GM10266 (cell line): ENCODE data around the gene MRTFA.

Source experiments
- DNase-seq: peaks from one replicate; pipeline ENCODE4 v3.0.0; 2012; ENCODE audit errors: extremely low spot score
- CTCF ChIP-seq: IDR thresholded peaks from 2 replicates; pipeline ENCODE4 v1.5.1; 2012; ENCODE audit warnings: mild to moderate bottlenecking, low read depth; ENCODE audit not compliant: control insufficient read depth, insufficient read depth; ENCODE audit errors: missing control alignments

Gene MRTFA

DNA sequence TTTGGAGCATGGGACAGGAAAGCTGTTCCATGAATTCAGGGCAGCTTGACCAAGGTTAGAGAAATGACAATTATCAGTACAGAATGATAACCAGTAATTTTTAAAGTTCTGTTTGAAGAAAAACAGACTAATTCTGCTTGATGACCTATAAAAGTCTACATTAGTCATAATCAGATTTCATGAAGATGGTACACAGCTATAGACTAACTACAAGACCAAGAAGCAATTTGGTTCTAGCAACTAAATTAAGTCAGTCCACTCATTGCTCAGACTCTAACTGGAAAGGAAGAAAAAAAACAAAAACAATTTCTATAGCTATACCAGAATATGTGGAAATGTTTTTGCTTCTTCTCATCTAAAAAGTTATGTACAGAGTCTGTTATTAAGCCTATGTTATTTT, 24.9 kb downstream of the MRTFA start:
- TF ChIP-seq CTCF: no peak
- DNase-seq: no peak

DNA sequence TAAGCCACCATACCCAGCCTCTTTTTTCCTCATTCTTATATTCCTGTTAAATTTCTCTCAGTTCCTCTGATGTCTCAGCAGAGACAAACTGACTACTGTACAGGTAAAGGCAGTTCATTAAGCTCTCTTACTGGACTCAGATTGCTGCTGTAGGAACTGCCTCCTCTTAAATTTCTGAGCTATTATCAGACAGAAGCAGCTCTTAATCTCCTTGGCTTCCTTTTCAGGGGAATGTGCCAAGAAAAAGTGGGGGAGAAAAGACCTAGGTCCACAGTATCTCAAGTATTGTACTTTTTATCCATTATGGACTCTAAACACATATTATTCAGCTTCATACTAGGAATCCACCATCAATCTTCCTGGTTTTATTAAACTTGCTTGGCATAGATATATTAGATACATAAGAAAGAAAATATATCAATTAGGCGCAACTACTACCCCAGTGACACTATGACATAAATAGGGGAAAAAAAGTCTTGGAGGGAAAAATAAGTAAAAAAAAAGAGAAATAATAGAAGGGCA, 26.1 kb downstream of the MRTFA start:
- TF ChIP-seq CTCF: no peak
- no peak for DNase-seq

DNA sequence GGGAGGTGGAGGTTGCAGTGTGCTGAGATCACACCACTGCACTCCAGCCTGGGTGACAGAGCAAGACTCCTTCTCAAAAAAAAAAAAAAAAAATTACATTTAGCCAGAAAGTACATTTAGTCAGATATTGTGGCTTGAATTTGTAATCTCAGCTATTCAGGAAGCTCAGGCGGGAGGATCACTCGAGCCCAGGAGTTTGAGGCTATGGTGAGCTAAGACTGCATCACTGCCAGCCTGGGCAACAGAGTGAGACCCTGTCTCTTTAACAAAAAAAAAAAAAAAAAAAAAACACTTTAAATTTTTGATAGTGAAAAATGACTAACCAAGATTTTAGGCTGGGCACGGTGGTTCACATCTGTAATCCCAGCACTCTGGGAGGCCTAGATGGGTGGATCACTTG, 27.3 kb downstream of the MRTFA start:
- no peak for DNase-seq
- TF ChIP-seq CTCF: no peak

DNA sequence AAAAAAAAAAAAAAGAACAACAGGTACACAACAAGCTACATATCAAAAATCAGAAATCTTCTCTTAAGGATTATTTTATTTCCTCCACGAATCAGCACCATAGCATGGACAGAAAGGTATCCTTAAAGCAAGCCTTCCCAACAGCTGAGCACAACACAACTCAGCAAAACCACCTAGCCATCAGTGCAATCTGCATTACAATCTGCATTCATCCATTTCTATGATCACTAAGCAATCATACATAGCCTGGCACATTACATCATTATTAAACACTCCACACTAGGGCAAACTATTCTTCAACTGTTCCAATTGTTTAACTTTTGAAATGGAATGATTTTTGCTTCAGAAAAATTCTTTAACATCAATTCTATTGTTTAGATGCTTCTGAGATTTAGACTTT, 29.0 kb downstream of the MRTFA start:
- no peak for DNase-seq
- TF ChIP-seq CTCF: no peak

DNA sequence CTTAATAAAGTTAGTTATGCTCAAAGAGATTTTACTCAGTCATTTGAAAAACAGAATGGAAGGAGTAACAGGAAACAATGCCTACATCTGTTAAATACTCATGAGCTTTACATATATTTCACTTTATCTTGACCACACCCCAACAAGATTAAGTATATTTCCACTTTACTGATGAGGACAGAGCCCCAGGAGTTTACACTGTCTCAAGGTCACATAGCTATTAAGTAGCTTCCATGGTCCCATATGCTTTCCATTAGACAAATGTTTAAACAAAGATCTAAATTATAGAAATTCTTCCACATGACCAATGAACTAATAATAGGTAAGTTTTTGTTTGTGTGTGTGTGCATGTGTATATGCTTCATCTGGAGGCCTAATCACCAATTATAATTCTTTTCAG, 30.2 kb downstream of the MRTFA start:
- TF ChIP-seq CTCF: no peak

DNA sequence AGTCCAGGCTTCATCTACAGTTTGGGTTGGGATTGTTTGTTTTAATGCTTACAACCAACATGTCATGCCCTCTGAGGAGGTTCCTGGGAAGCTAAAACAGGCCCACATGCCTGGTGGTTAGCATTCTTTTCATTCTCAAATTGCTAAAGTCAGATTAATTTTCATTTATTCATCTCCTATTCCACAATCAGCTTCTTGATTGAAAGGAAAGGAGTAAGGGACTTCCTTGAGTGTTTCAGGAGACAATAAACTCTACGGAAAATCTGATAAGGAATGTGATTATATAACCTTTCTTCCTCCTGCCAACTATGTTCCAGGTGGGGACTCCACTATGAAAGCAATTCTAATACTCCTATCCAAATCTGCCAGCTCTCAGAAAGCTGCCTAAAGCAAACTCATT, 30.8 kb downstream of the MRTFA start:
- DNase-seq: no peak
- no peak for TF ChIP-seq CTCF

More for the DNA sequence above, 30.2 kb downstream of the MRTFA start:
- no peak for DNase-seq

- DNase-seq: no peak
- no peak for TF ChIP-seq CTCF
These were observed 33.4 kb downstream of the MRTFA start for GRCh38 chr22:40603088-40603605.
